DMS79 (cell line): ENCODE data around the gene CBLB.
"Not testable (repeated sequence)": the region's sequence is repeated elsewhere in the genome, so short reads cannot be mapped to it uniquely, and the experiment has no call there.

Experiments
- DNase-seq: peaks from one replicate; lab custom pipeline; 2025; lab: John Stamatoyannopoulos, UW

Gene CBLB

DNA sequence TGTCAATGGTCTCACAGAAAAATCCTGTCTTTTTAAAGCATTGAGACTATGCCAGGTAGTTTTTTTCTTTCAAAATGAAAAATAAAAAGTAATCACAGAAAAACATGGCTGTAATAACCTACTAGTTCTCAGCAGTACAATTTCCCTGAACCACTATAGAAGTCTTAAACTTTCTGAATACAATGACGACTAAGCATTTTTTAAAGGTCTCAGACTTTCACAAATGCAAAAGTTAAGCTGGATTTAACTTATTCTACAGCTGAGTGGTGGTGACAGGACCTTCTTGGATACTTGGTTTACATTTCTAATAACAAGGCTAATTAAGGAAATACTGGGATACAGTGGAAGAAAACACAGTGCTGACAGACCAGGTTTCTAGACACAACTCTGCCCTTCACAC lies 81.8 kb downstream of the CBLB start:
- DNase-seq: no peak

DNA sequence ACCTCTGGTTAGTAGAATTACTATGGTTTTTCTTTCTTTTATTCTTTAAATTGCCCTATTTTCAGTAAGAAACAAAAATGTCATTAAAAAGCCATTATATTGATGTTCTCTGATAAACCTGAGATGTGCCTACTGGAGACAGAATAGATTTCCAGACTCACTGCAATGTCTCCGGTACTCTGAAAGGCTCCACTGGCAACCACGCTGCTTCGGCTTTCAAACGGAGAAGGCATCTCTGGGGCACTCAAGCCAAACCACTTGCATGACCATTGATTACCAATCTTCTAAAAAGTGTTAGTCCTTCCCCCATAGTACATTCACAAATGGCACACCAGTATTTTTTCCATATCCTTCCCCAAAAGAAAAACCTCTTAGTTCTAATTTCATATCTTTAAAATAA lies 82.6 kb downstream of the CBLB start:
- no peak for DNase-seq

DNA sequence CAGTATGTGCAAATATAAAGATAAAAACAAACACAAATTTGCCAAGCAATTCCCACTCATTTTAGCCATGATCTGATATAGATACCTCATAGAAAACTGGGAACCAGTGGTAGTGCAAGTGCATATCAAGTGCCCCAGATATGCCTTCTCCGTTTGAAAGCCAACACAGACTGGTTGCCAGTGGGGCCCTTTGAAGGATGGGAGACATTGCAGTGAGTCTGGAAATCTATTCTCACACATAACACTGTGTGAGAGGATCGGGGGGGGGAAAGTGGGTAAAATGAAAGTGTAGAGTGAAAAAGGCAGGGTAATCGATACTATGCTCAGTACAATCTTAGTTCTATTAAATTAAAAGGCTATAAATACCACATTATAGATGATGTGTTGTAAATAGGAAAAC lies 83.0 kb downstream of the CBLB start:
- DNase-seq: no peak

DNA sequence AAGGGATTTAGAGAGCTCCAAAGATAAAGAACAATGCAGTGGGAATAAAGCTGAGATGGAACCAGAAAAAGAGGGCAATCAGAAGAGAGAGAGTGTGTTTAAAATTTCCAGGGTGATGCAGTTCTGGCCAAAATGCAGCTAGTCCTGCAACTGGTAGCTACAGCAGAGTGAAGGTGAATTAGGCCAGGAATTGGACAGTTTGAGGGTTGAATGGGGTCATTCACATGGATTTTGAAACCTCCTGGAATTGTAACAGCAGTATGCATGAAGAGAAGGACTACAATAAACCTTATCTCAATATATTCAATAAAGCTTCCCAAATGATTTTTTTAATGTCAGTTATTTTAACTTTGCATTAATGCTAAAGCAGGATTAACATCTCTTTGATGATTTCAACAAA lies 85.2 kb downstream of the CBLB start:
- no peak for DNase-seq

DNA sequence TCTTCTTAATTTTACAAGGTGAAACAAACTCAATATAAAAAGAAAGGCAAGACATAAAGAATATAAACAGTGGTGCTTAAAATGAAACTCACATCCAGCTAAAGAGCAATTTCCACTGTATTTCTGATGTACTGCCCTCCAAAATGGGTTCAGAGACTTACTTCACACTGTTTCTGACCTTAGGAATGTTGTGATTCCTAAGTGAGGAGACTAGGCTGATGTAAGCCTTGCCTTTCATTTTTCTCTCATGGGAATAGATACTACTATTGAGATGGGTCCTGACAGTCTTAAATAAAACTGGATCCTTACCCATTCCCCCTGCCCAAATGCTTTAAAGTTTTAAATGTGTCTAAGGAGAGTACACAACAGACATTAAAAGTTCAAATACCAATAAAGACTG lies 86.9 kb downstream of the CBLB start:
- DNase-seq: no peak

DNA sequence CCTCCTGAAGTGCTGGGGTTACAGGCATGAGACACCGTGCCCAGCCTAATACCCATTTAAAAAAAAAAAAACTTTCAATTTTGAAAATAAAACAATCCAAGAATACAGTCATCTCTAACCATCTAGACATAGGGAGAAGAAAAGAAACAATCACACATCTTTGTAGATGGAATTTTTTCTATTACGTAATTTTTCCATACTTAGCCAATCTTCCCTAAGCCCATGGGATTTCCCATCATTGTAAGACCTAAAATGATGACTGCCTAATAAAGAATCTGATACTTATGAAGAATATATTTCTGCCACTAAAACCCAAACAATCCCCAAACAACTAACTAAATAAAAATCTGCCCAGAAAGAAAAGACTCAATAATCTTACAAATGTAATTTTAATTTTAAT lies 88.7 kb downstream of the CBLB start:
- no peak for DNase-seq

DNA sequence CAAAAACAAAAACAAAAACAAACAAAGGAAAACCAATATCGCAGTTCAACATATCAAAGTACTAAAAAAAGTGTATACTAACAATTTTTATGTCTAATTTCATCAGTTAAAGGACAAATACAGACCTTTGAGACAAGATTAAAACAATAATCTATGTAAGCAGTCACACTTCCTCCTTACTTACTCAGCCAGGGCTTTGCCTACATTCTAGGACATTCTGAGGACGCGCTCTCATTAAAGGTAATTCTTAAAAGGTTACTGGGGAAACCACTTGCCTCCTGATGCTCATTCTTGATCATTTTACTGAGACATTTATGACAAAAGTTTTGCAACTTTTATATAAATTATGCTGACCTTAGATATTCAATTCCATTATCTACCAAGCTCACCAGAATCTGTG lies 93.4 kb downstream of the CBLB start:
- DNase-seq: no peak

DNA sequence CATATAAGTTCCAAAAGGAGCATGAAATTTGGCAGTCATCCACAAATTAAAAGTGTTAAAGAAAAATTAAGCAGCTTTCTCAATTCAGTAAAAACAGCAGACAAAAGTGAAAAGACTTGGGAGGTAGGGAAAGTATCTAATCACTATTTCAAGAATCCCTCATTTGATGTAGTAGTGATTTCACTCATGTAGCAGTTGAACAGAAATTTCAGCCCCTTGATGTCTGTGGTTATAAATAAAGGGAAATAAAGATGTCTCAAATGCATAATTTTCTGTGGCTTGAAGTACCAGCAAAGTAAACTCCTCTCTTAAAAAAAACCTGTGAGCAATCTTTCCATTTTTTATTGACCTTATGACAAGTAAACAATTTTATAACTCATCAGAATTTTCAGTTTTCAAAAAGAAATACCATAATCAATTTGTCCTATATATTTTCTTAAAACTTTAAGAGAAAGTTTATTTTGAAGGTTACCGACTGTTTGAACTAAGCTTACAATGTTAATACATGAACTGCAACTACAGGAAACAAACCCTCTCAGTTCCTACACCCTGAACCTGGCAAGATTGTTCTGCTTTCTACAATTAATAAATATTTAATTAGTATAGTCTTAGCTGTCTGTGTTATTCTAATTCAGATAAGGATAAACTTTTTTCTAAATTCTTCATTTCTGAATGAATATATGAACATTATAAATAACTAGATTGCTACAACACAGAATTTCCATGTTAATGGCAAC lies 94.2 kb downstream of the CBLB start:
- no peak for DNase-seq

DNA sequence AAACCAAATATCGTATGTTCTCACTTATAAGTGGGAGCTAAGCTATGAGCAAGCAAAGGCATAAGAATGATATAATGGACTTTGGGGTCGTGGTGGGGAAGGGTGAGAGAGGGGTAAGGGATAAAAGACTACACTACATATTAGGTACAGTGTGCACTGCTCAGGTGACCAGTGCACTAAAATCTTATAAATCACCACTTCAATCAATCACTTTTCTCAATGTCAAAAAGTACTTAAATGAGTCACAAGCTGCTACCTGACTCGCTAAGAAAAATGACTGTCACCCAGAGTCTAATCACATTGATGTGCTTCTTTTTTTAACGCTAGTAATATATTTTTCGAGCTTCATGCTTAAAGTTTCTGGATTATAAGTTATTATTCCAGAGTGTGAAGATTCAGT lies 95.5 kb downstream of the CBLB start:
- DNase-seq: no peak

DNA sequence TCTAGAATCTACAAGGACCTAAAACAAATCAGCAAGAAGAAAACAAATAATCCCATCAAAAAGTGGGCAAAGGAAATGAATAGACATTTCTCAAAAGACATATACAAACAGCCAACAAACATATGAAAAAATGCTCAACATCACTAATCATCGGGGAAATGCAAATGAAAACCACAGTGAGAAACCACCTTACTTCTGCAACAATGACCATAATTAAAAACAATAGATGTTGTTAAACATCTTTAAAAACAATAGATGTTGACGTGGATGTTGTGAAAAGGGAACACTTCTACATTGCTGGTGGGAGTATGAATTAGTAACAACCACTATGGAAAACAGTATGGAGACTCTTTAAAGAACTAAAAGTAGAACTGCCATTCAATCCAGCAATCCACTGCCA lies 96.2 kb downstream of the CBLB start:
- no peak for DNase-seq

DNA sequence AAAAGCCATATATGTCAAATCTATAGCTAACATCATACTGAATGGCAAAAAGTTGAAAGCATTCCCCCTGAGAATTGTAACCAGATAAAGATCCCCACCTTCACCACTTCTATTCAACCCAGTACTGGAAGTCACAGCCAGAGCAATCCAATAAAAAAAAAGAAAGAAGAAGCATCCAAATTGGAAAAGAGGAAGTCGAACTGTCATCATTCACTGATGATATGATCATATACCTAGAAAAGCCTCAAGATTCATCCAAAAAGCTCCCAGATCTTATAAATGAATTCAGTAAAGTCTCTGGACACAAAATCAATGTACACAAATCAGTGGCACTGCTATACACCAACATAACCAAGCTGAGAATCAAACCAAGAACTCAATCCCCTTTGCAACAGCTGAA lies 97.4 kb downstream of the CBLB start:
- no peak for DNase-seq

DNA sequence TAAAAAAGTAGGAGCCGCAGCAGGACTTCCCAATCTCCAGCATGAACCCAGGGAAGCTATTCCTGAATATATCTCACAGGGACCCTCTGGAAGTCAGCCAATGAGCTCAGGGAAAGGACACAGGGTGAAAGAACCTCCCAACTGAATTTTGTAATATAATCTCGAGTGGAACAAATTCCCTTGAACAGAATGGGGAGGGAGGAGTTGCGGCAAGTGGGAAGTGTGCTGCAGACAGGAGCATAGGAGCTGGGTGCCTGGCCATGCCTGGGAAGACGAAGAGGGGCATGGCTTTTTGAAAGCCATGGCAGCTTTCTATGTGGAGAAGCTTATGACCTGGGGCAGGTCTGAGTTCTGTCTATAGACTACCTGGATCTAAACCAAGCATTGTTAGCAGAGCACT lies 98.4 kb downstream of the CBLB start:
- no peak for DNase-seq

DNA sequence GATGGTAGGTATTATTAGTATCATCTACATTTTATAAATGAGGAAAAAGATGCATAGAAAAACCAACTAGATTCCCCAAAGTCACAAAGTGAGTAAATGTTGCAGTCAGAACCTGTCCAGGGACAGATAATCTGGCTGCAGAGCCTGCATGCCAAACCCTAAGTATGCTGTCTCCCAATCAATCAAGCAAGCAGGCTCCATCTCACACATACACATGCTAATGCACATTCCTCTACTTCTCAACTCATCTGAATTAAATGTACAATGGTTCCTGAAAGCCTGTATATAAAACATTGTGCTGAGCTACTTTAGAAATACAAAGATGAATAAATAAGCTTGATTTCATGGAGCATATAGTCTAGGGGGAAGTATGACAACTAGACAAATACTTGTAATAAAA lies 101.0 kb downstream of the CBLB start:
- DNase-seq: no peak

DNA sequence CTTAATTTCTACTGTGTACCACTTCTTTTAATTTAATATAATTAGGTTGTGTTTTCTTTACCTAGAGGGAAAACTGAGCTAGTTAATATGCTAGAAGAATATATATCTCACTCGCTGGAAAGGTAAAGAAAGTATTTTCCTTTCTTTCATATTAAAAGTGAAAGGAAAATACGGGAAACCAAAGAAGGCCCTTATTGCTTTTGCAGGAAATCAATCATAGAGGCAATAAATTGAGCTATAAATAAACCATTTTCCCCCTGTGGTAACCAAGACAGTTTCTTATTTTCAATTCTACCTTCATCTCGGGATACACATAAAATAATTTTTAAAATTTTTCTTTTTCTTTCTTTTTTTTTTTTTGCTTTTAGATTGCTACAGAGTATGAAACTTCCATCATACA lies 101.6 kb downstream of the CBLB start:
- no peak for DNase-seq

DNA sequence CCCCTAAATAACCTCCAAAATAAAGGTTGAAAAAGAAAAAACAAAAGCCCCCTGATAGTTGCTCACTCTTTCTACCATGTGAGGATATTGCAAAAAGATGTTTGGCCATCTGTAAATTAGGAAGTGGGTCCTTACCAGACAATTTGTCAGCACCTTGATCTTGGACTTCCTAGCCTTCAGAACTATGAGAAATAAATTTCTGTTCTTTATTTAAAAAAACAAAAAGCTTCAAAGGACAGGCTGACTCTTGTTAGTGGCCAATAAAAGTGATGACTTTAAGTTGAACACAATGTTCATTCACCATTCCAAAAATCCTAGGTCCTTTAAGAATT lies 103.5 kb downstream of the CBLB start:
- DNase-seq: no peak

DNA sequence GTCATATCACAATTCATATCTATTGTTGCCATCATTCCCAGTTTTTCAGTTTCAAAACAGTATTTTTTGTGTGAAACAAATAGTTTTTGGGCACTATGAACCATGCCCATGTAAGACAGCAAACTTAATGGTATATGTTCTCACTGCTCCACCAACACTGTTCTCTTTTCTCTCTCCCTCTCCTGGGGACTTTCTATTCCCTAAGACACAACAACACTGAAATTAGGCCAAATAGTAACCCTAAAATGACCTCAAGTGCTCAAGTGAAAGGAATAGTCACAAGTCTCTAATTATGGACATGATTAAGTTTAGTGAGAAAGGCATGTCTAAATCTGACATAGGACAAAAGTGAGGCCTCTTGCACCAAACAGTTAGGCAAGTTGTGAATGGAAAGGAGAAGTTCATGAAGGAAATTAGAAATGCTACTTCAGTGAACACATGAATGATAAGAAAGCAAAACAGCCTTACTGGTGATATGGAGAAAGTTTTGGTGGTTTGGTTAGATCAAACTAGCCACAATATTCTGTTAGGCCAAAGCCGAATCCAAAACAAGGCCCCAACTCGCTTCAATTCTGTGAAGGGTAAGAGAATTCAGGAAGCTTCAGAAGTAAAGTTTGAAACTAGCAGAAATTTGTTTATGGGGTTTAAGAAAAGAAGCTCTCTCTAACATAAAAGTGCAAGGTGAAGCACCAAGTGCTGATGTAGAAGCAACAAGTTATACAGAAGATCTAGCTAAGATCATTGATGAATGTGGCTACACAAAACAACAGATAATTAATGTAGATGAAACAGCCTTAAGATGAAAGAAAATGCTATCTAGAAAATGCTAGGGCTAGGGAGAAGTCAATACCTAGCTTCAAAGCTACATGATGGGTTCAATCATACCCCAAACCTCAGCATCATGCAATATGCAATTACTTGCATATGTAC lies 104.2 kb downstream of the CBLB start:
- no peak for DNase-seq

DNA sequence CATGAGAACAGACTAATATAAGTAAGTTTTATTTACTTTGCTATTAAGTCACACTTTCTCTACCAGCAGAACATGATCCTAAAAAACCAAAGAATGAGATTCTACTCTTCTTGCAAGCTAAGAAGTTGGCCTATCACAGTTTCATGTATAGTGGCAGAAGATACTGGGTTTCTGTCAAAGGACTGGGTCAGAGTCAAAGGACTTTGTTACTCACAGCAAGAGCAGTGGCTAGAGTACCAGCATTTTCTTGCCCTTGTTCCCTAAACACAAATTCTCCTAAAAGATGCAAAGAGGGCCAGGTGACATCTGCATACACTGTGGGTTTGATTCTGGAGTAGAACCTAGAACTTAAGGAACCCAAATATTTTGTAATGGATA lies 105.2 kb downstream of the CBLB start:
- no peak for DNase-seq

DNA sequence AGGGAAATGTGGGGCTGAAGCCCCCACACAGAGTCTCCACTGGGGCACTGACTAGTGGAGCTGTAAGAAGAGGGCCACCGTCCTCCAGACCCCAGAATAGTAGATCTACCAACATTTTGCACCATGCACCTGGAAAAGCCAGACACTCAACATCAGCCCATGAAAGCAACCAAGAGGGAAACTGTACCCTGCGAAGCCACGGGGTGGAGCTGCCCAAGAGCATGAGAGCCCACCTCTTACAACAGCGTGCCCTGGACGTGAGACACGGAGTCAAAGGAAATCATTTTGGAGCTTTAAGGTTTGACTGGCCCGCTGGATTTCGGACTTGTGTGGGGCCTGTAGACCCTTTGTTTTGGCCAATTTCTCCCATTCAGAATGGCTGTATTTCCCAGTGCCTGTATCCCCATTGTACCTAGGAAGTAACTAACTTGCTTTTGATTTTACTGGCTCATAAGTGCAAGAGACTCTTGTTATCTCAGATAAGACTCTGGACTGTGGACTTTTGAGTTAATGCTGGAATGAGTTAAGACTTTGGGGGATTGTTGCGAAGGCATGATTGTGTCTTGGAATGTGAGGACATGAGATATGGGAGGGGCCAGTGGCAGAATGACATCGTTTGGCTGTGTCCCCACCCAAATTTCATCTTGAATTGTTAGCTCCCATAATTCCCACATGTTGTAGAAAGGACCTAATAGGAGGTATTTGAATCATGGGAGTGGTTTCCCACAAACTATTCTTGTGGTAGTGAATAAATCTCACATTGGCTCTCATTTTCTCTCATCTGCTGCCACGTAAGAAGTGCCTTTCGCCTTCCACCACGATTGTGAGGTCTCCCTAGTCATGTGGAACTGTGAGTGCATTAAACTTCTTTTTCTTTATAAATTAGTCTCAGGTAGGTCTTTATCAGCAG lies 105.8 kb downstream of the CBLB start:
- no peak for DNase-seq

DNA sequence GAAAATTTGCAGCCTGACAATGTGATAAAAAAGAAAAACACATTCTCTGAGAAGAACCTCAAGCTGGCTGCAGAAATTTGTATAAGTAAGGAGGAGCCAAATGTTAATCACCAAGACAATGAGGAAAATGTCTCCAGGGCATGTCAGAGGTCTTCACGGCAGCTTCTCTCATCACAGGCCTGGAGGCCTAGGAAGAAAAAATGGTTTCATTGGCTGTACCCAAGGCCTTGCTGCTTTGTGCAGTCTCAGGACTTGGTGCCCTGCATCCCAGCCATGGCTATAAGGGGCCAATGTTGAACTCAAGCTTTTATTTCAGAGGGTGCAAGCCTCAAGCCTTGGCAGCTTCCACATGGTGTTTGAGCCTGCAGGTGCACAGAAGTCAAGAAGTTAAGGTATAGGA lies 106.6 kb downstream of the CBLB start:
- DNase-seq: not testable (repeated sequence)

DNA sequence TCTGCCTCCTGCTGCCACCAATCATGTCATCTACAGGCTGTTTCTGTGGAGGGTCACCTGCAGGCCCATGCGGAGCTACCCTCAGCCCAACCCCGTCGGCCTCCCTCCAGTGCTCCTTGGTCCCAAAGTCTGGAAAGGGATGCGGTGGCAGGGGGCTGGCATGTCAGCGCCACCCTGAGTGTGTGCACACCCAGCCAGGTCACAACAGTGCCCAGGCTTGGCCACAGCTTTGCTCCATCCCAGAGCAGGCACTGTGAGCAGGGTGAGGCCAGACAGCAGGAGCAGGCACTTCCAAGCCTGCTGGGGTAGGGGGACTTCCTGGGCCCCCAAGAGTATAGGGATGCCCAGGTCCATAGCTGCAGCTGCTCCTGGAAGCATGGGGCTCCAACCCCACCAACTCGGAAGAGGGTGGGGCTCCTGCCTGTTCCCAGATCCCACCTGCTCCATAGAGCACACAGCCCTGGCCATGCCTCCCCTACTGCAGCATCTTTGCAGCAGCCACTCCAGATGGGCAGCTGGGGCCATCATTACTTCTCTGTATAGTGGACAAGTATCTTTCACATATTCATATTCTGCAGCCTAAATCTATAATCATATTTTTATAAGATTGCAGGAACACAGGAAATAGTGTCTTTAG lies 109.3 kb downstream of the CBLB start:
- no peak for DNase-seq

DNA sequence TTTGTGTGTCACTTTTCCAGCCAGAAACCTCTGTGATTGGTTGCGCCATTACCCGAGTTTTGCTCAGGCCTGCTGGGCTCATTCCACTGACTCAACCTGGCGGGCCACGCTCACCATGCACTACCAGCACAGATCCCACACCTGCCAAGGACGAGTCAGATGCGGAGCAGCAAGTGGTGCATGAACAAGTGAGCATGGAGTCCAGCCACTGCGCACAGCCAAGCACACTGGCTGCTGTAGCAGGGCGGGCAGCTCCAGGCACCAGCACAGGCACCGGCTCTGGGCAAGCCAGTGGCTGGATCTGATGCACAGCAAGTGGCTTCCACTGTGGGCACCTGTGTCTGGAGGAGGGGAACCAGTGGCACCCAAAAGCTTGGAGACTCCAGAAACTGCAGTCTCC lies 110.4 kb downstream of the CBLB start:
- DNase-seq: no peak
